ENCODE results near the gene ARHGAP24.
A peak's percentile ranks its signal among the peaks of the same experiment; 100 is the strongest.

Gene ARHGAP24

DNA sequence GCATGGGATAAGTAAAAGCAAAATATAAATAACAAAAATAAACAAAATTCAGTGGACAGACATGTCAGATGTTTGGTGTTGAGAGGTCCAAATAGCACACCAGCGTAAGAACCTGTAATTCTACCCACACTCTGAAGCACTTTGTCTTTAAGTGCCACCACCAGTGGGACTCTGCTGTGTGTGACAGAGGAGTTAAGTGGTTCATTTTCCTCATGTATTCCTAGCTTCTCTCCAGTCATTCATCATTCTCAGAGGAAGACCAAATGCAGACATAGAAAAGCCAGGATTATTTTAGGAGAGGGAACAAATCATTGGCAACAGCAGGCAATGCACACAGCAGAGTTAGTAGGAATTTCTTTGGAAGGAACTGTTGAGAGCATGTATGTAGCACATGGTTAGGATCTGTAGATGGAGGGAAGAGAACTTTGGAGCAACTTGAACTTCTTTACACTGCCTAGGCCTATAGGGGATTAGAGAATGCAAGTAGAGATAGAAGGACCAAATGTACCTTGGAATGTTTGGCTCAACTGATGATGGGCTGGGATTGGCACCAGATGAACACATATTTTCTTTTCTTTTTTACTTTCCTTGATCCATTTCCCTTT, 43.0 kb upstream of the ARHGAP24 start:
- TF ChIP-seq, protein P1, sequence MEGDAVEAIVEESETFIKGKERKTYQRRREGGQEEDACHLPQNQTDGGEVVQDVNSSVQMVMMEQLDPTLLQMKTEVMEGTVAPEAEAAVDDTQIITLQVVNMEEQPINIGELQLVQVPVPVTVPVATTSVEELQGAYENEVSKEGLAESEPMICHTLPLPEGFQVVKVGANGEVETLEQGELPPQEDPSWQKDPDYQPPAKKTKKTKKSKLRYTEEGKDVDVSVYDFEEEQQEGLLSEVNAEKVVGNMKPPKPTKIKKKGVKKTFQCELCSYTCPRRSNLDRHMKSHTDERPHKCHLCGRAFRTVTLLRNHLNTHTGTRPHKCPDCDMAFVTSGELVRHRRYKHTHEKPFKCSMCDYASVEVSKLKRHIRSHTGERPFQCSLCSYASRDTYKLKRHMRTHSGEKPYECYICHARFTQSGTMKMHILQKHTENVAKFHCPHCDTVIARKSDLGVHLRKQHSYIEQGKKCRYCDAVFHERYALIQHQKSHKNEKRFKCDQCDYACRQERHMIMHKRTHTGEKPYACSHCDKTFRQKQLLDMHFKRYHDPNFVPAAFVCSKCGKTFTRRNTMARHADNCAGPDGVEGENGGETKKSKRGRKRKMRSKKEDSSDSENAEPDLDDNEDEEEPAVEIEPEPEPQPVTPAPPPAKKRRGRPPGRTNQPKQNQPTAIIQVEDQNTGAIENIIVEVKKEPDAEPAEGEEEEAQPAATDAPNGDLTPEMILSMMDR (IDR thresholded peaks at IDR 0.05; ENCODE audit: low read depth, low read length, missing control alignments) = no peak
- no peak for DNase-seq (ENCODE audit: low read depth)
- H3K4me3 ChIP-seq (ENCODE audit: low read depth, low read length) = no peak overlapping the region
- in situ Hi-C loops (cut with HindIII; ENCODE audit: low sequenced_read_pairs) = no loop called here

DNA sequence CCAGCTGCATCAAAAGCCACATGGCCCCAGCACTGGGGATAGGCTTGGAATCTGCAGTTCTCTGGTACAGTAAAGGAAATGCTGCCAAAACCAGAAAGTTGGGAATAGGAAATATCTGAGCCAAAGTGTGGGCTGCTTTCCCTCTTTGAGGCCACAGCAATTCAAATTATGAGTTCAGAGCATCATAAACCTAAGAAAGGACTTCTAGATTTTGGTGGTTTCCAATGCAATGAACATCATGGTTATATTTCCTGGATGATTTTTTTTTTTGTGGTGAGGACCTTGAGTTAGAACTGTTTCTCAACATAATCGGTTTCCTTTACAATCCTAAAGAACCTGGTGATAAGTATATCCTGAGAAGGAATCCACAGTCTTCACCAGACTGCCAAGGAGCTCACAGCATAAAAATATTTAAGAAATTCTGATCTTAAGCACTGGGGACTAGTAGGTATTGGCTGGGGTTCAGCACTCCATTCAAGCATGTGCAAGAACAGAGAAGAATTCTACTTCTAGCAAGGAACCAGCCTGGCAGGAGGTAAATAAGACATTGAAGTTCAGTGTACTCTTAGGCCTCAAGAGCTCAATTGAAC, 29.8 kb upstream of the ARHGAP24 start:
- in situ Hi-C loops (cut with HindIII; ENCODE audit: low sequenced_read_pairs) = no loop called here
- no peak overlapping the region for H3K4me3 ChIP-seq (ENCODE audit: low read depth, low read length)
- TF ChIP-seq, protein P1 (IDR thresholded peaks at IDR 0.05; ENCODE audit: low read depth, low read length, missing control alignments) = no peak
- peak; percentile 81 for DNase-seq (ENCODE audit: low read depth)

DNA sequence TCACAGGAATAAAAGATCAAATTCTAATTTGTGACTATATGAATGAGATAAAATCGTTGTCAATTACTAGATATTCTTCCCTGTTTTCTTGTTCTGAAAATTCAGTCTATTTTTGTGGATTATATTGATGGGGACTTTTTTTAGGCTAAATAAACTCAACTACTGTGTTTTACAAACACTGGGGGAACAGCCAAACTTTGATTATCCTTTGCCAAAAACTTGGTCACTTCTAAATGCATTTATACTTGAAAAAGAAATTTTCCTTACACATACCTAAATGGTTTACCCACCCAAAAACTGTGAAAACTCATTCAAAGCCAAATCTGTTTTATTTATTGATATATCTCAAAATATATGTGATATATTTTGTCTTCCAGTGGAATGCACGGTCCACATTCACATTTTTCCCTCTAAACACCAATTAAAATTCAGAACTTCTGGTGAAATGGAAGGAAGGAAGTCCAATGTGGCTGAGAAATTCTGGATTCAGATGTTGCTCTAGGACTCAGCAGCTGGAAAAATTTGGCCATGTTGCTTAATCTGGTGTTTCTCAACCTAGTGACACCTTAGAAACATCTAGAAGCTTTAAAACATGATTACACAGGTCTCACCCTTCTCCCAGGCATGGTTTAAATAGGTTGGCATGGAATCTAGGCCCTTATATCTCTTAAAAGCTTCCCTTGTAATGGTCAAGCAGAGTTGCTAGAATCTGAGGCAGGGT, 28.6 kb upstream of the ARHGAP24 start:
- no peak for DNase-seq (ENCODE audit: low read depth)
- H3K4me3 ChIP-seq (ENCODE audit: low read depth, low read length) = no peak overlapping the region
- in situ Hi-C loops (cut with HindIII; ENCODE audit: low sequenced_read_pairs) = no loop called here
- TF ChIP-seq, protein P1 (IDR thresholded peaks at IDR 0.05; ENCODE audit: low read depth, low read length, missing control alignments) = no peak

DNA sequence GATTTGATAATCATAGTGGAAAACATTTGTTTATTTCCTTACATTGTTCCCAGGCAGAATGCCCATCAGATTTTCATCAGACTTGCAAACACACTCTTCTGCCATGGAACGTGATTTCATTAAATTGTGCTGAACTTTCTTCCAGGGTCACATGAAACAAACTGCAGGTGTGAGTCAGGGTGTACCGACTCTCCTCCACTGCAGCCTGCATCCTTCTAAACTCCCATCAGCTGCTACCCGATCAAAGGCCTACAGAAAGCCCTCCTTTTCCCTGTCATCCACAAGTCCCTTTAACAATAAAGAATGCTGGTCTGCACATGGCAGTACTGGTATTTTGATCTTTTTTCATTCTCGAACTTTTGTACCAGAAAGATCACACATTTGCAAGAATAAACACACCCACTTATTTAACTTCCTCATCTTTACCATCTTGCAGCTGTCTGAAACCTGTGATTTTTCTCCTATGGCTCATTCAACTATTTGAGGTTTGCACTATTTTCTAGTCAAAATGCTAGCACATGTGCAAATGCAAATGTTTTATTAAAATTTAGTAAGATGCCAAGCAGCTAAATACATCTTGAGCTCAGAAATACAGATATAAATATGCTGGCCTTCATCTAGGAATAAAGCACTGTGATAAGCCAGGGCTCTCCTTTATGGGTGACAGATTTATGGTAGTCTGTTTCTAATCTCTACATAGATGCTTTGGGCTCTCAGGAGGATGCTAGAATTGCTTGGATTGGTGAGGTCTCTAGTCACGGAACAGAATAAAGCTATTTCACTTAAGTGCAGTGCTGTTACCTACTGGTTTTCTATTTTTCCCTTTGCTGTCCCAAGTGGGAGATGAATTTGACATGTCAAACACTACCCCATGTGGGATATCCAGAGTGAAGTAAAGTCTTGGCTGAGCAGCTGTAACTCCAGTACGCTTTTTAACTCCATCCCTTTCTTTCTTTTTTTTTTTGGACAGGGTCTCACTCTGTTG, 25.8 kb upstream of the ARHGAP24 start:
- H3K4me3 ChIP-seq (ENCODE audit: low read depth, low read length) = no peak overlapping the region
- in situ Hi-C loops (cut with HindIII; ENCODE audit: low sequenced_read_pairs) = no loop called here
- DNase-seq (ENCODE audit: low read depth) = no peak
- TF ChIP-seq, protein P1 (IDR thresholded peaks at IDR 0.05; ENCODE audit: low read depth, low read length, missing control alignments) = no peak

DNA sequence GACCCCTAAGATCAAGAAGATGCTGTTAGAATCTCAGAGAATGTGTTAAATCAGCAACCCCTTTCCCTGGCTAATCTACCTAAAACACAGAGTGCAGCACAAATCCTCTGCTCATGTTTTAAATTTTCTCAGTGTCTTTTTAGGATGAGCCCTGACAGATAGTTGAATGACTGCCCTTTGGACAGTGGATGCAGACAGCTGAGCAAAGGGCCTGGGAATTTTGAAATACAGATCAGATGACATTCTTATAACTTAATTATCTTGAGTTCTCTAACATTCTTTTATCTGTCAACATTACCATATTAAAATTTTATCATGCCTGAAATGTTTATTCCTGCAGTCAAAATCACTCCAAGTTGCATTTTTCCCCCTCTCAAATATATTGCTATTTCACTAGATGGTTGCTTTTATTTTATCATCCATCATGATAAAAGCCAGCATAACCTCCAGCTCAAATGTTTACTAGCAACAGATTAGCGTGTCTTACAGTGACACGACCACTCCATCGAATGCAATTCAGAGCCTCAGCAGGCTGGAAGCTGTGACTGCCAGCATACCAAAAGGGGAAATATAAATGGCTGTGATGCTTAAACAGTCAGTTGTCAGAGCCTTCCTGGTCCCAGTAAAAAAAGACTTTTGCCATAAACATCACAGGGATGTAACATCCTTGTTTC, 22.8 kb upstream of the ARHGAP24 start:
- in situ Hi-C loops (cut with HindIII; ENCODE audit: low sequenced_read_pairs) = no loop called here
- TF ChIP-seq, protein P1 (IDR thresholded peaks at IDR 0.05; ENCODE audit: low read depth, low read length, missing control alignments) = no peak
- H3K4me3 ChIP-seq (ENCODE audit: low read depth, low read length) = no peak overlapping the region
- DNase-seq (ENCODE audit: low read depth) = no peak

Data from astrocyte of the cerebellum (primary cell).